HG02884 (cell line): ENCODE results near the gene FAM110A.
A peak's percentile ranks its signal among the peaks of the same experiment; 100 is the strongest.
"Not testable (repeated sequence)": the region's sequence is repeated elsewhere in the genome, so short reads cannot be mapped to it uniquely, and the experiment has no call there.

Source experiments
- ATAC-seq: cut with Tn5 transposase; IDR thresholded peaks from one replicate; pipeline ENCODE4 v1.9.1; 2021; ENCODE audit warnings: mild to moderate bottlenecking, moderate library complexity; ENCODE audit not compliant: unreplicated experiment

FAM110A gene

DNA sequence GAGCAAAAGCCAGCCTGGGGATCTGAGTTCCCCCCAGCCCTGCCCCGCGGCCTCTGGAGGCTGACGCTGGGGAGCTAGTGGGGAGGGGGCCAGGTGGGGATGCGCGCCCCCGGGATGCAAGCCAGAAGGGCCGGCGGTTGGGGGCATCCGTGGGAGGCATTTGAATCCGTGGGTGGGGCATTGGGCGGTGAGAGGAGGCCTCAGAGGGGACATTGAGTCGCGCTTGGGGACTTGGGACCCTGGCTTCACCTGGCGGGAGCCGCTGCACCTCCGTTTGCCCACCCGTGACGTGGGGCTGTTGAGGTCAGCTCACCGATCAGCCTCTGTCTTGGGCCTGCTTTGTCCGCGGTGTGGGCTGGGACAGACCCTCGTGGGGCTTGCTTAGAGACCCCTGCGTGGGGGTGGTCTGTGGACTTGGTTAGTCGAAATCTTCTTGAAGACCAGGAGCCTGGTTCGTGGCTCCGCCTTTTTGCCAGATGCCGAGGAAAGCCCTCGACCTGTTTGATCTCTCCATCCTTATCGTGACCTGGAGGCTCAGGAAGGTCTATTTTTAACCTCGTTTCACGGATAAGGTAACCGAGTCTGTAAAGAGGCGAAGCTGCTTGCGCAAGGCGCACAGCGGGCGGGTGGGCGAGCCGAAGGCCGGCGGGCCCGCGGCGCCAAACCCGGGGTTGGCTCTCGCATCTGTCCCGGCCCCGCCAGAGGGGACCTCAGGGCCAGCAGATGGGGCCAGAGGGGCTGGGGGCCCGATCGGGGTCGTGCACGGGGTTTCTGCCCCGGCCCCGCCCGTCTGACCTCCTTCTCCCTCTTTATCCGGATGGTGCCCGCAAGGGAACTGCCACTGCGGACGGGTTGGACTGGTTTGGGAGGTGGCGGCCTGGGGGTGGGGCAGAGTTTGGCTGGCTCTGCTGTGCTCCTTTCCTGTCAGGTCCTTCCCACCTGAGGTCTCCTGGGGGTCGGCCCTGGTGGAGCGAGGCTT is 8.3 kb downstream of the FAM110A start:
- no peak for ATAC-seq

DNA sequence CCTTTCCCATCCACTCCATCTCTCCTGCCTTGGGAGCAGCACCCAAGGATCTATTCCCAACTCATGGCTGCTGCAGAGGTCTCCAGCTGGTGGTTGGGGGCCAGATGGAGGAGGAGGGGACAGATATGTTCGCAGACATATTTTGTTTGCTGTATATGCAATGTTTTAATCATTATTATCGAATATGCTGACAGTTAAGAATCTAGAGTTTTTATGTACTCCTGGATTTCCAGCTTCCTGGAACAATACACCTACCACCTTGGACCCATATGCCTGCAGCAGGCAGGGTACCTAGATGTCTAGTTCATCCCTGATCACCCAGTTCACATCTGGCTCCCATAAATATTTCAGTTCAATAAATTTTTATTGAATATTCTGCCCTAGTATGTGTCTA is 9.0 kb downstream of the FAM110A start:
- ATAC-seq = no peak

DNA sequence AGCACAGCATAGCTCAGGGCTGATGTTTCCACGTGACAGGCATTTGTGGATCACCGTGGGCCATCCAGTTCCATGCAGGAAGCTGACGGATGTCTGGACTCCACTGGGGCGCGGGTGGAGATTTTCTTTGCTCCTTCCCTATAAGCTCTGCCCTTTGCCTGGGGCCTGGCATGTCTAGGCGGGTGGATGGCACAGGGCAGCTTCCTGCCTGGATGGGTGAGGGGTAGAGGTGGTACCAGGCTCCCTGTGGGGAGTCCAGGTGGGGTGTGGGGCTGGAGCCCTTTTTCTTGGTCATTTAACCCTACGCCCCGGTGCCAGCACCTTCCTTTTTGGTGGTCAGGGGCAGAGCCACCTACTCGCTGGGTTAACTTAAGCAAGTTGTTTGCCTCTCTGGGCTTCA is 10.4 kb downstream of the FAM110A start:
- ATAC-seq = no peak

DNA sequence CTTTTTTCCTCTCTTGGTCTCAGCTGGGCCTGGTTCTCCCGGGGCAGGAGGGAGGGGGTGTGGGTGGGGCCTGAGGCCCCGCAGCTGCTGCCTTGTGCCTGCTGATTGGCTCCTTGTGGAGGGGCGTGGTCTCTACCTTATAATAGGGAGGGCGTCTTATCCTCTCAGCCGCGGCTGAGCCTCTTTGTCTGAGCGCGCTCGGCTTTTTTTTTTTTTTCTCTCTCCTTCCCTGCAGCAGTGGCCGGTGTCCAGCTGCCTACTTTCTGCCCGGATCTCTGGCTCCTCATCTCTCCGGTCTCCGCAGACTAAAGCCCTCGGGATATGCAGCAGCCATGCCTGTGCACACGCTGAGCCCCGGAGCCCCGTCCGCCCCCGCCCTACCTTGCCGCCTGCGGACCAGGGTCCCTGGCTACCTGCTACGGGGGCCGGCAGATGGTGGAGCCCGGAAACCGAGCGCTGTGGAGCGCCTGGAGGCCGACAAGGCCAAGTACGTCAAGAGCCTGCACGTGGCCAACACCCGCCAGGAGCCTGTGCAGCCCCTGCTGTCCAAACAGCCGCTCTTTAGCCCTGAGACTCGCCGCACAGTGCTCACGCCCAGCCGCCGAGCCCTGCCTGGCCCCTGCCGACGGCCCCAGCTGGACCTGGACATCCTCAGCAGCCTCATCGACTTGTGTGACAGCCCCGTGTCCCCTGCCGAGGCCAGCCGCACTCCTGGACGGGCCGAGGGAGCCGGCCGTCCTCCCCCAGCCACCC is 11.1 kb downstream of the FAM110A start:
- ATAC-seq = peak; percentile 92

DNA sequence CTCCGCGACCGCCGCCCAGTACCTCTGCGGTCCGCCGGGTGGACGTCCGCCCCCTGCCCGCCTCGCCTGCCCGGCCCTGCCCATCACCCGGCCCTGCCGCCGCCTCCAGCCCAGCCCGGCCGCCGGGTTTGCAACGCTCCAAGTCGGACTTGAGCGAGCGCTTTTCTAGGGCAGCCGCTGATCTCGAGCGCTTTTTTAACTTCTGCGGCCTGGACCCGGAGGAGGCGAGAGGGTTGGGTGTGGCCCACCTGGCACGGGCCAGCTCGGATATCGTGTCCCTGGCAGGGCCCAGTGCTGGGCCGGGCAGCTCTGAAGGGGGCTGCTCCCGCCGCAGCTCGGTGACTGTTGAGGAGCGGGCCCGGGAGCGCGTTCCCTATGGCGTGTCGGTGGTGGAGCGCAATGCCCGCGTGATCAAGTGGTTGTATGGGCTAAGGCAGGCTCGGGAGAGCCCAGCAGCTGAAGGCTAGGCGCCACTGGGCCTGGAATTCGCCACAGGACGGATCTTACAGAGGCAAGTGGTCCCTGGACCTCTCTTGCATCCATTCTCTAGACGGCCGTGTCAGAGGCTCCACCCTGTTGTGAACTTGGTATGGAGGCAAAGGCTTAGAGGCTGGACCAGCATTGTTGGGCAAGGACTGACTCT is 11.8 kb downstream of the FAM110A start:
- ATAC-seq = no peak

DNA sequence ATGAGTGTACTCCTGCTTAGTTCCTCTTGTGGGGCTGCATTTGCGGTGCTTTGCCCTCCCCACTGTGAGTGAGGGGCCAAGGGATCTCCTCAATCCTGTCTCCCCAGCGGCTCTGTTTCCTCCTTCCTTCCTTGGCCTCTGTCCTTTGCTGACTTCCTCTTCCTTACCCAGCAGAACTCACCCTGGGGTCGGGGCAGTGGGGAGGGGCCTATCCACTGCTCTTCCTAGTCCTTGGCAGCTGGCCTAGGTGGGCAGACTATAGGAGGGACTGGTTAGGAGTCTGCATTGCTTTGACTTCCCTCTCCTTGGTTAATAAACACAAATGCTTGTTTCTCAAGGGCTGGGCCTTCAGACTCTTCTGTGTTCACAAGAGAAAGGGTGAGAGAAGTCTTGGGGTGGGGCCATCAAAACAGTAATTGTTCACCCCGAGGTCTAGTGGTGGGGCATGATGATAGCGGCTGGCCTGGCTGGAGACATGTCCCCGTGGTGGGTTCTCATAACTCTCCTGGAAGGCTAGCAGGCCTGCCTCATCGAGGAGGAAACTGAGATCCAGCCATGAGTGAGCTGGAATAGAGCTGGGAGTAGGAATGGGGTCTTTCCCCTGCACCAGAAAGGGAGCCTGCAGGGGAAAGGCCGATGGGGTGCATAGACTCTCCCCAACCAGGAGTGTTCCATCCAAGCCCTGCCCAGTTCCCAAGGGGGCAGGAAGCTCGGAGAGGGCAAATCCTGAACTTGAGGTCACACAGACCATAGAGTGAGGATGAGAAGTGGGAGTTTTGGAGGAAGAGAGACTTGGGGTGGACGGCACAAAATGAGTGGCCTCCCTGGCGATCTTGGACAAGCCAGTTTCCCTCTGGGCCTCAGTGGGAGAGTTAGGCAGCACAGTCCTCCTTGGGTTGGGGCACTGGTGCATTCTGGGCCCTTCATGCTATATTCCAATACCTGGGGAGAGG is 12.7 kb downstream of the FAM110A start:
- no peak for ATAC-seq

DNA sequence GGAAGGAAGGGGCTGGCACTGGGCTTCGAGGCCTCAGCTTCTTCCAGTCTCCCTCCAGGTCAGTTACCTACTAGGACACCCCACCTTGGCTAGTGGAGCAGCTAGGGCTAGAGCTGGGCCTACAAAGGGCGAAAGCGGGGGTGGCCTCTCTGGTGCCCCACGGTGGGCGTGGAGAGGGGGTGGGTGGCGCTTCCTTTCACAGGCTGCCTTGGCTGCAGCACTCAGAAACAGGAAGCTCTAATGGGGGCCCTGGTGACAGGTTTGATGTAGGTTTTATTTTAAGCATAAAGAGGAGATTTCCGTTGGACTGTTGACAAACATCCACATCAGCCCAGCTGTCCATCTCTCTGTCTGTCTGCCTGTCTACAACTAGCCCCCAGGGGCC is 13.4 kb downstream of the FAM110A start:
- peak; percentile 50 for ATAC-seq

DNA sequence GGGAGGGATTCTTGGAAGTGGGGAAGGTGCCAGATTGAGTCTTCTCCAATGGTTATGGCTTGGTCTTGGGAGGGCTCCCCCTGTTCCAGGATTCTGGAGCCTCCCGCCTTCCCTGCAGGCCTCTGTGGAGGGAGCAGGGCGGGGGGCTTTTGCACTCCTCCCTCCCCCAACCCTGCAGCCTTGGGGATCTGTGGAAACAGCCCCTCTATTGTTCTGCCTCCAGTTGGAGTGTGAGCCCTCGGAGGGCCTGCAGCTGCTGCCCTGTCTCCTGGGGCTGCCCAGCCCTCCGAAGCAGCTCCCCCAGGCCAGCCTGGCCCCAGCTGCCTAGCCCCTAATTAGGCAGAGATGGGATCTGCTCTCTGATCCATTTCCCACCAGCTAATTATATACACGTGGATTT is 14.7 kb downstream of the FAM110A start:
- ATAC-seq = no peak

DNA sequence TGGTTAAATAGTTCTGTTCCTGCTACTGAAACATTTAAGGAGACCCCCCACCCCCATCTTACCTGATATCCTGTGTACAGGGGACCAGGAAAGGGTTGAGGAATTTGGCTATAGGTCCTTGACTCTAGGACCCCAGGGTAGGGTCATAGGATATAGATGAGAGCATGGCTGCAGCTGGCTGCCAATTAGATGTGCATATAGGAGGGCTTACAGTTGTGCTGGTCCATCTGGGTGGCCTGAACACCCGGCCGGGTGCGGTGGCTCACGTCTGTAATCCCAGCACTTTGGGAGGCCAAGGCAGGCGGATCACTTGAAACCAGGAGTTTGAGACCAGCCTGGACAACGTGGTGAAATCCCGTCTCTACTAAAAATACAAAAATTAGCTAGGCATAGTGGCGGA is 15.2 kb downstream of the FAM110A start:
- not testable (repeated sequence) for ATAC-seq

DNA sequence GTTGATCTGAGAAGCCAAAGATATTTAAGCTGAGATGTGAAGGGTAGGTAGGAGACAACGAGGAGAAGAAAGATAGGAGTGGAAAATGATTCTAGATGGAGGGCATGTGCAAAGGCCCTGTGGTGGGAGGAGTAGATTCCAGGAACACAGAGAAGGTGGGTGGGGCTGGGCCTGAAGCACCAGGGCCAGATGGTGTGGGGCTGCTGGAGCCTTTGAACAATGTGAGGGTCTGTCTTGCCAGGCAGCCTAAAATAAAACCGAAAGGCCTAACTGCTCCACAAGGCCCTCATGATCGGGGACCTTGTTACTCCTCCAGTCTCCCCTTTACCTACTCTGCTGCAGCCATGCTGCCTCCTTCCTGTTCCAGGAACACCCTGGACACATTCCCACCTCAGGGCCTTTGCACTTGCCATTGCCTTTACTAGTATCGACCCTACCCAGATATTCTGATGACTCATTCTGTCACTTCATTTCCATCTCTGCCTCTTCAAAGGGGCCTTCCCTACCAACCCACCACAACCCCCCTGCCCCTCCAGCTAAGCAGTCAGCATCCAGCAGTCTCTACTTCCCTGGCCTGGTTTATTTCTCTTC is 20.0 kb downstream of the FAM110A start:
- ATAC-seq = no peak

DNA sequence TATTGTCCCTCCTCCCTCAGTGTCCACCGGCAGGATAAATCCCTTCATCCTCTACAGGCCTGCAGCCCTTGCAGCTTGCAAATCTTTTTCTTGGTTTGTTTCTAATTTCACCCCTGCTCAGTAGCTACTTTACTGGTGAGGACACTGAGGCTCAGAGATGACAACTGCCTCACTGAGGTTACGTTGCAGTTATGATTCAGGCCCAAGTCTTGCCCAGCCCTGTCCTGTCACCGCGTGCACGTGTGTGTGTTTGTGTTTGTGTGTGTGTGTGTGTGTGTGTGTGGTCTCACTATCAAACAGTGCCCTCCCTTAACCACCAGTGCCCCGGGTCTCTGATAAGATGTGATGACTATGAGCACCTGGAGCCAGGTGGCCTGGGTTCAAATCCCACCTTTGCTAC is 21.1 kb downstream of the FAM110A start:
- ATAC-seq = no peak

DNA sequence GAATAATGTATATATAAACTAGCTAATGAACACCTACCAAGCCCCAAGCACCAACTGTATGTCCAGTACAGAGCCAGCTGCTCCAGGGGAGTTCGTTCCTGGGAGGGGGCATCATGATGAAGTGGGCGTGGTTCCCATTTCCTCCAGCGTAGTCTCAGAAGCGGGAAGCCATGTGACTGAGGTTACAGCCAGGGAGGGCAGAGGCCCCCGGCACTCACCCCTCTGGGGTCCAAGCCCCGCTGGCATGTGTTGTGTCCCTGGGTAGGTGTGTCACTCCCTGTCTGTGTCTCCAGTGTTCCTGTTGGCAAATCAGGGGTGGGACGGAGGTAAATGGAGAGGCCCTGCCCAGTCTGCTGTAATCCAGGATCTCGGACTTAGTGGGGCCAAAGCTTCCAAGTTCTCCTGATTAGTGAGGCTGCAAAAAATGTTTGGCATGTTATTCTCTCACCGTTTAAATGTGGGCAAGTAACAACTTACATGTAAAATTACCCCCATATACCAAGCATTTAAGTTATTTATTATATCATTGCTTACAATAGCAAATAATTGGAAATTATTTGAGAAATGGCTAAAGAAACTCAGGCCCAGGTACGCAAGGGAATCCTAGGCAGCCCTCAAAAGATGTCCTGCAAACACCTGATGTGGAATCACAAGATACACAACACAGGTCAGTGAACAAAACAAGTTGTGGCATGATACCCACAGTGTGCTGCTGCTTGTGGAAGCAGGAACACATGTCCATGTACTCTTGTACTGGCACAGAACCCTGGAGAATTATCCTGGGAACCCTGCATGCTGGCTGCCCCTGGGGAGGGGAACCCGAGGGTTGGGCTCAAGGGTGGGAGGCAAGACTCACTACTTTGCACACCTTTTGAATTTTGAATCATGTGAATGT is 22.2 kb downstream of the FAM110A start:
- ATAC-seq = no peak

DNA sequence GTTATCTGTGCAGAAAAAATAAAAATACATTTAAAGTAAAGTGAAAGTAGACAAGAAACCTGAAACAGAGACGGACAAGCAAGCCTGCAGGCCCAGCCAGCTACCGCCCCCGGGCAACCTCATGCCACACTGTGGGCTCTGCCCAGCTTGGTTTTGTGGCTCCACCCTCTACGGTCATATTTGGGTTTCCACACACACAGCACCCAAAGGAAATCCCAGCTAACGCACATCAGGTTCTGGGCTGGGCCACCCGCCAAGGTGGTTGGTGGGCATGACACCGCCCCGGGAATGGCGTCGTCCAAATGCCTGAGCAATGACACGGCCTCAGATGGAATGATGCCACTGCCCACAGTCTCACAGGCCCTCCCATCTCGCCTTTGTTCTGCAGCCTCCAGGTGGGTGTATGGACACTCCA is 22.9 kb downstream of the FAM110A start:
- ATAC-seq = no peak

DNA sequence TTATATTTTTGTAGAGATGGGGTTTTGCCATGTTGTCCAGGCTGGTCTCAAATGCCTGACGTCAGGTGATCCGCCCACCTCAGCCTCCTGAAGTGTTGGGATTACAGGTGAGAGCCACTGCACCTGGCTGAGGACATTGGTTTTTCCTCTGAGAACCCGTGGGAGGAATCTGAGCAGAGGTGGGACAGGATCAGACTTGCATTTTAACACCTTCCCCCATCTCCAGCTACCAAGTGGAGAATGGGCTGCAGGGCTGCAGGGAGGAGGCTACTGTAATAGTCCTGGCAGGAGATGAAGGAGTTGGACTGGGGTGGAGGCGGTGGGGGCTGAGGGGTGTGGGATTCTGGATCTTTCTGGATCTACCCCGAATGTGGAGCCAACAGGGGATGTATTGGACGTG is 24.5 kb downstream of the FAM110A start:
- ATAC-seq = no peak

DNA sequence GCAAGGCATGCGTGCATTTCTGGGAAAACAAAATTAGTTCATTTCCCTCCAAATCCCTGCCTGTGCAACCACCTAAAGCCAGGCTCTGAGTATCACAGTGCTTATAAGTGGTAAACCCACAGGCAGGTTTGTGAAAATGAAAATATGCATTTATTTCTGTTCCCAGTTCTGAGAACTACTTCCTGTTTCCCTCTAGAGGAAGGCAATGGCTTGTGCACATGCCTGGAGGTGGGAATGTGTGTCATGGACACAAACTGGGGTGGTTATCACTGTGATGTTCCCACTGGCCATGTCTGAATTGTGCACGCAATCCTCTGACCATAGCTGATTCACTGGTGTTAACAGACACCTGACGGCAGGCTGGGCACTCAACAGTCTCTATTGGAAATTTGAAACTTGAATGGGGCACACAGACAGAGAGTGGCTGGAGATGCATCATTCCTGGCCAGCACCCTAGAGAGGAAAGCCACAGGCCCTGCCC is 26.3 kb downstream of the FAM110A start:
- no peak for ATAC-seq

DNA sequence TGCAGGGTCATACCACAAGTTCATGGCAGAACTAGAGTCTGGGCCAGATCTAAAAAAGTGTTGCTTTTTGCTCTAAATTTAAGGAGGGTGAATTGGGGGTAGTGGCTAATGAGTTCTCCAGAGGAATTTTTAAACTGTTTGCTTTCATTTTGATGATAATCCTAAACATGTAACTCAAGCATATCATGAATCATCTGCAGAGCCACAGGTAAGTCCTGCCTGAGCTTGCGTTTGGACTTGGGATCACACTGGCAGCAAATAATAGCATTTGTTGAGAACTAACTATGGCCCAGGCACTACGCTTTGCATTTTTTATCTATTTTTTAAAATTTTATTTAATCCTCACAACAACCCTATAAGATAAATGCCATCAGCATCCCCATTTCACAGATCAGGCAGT is 27.4 kb downstream of the FAM110A start:
- ATAC-seq = no peak

DNA sequence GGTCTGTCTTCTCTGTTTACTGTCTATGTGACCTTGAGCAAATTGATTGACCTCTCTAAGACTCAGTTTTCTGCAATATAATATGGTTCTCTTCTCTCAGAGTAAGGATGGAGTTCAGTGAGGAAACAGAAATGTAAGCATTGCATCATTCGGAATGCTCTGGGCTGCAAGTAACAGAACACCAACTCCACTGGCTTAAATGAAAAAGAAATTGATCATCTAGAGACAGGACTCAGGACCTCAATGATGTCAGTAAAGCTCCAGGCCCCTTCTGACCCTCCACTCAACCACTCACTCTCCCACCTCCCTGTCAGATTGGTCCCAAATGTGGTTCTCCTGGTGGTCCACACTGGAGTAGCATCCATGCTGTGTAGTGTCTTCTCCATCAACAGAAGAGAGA is 31.9 kb downstream of the FAM110A start:
- ATAC-seq = no peak

DNA sequence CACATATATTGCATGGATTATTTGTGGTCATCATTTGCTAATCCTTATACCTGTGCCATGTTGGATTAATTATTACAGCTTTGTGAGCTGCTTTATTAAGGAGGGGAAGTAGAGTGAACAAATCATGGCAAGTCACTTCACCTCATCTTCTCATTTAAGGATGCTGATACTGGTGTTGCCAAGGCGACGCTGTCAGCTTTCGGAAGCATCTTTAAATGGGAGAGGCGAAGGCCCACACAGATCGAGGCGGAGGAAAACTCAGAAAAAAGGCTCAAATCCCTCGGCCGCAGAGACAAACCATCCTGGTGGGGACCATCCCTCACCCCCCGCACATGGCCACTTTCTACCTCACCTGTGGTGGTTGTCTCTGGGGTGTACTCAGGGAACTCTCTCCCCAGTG is 34.8 kb downstream of the FAM110A start:
- ATAC-seq = no peak

DNA sequence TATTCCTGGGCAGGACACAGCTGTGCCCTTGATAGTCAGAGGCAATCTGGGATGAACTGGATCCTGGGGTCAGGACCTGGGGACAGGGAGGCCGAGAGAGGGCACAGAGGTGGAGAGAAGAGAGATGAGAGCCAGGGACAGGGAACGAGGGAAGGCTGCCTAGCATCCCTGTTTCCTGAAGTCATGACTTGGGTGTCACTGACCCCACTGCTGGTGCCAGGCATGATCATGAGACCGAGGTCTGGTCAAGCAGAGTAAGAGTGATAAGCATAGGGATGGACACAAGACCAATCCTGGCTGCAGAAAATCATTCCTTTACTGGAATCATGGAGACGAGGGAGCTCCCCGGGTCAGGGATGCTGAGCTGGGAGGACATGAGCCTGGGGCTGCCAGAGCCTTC is 36.1 kb downstream of the FAM110A start:
- no peak for ATAC-seq
